Cortex of kidney (tissue), 1 donor: ENCODE results near the gene CNPY2.
A peak's percentile ranks its signal among the peaks of the same experiment; 100 is the strongest.
"Not testable (repeated sequence)": the region's sequence is repeated elsewhere in the genome, so short reads cannot be mapped to it uniquely, and the experiment has no call there.

ENCODE experiments used
- DNase-seq: peaks from one replicate; lab custom pipeline; 2025; lab: John Stamatoyannopoulos, UW

CNPY2 gene

GRCh38 chr12:56333679-56334489 is 18.1 kb upstream of the CNPY2 start, which contains the start of gene PAN2:
Gene PAN2, minus strand, starts transcription at chr12:56334000. Its CDS starts 906 bp downstream, at chr12:56333094.
- no peak for DNase-seq

GRCh38 chr12:56333197-56333678 is 17.4 kb upstream of the CNPY2 start:
- no peak for DNase-seq

GRCh38 chr12:56332512-56333196 is 16.9 kb upstream of the CNPY2 start:
- DNase-seq, result no peak

GRCh38 chr12:56330936-56331490 is 15.2 kb upstream of the CNPY2 start:
- DNase-seq, result no peak

- no peak for DNase-seq
Observed at GRCh38 chr12:56326533-56326932, 10.7 kb upstream of the CNPY2 start.

GRCh38 chr12:56326126-56326525 is 10.3 kb upstream of the CNPY2 start:
- DNase-seq, result no peak

GRCh38 chr12:56324206-56324605 is 8.4 kb upstream of the CNPY2 start:
- no peak for DNase-seq

GRCh38 chr12:56321610-56322009 is 5.8 kb upstream of the CNPY2 start:
- DNase-seq, result not testable (repeated sequence)

- no peak for DNase-seq
Observed at GRCh38 chr12:56321027-56321426, 5.2 kb upstream of the CNPY2 start.

- DNase-seq, result no peak
Observed at GRCh38 chr12:56317675-56318074, 1.9 kb upstream of the CNPY2 start.

GRCh38 chr12:56315249-56315621 is 553 bp downstream of the CNPY2 start:
- DNase-seq, result no peak

- no peak for DNase-seq
Observed at GRCh38 chr12:56311003-56311402, 4.8 kb downstream of the CNPY2 start.

GRCh38 chr12:56308714-56309113 is 7.1 kb downstream of the CNPY2 start:
- no peak for DNase-seq

- DNase-seq, result no peak
Observed at GRCh38 chr12:56307221-56307965, 8.4 kb downstream of the CNPY2 start.

- no peak for DNase-seq
Observed at GRCh38 chr12:56304872-56305590, 10.8 kb downstream of the CNPY2 start.

- DNase-seq, result no peak
Observed at GRCh38 chr12:56304276-56304675, 11.5 kb downstream of the CNPY2 start.

GRCh38 chr12:56300644-56301464 is 14.9 kb downstream of the CNPY2 start:
- no peak for DNase-seq

- DNase-seq, result peak; percentile 54
Observed at GRCh38 chr12:56299853-56300643, 15.7 kb downstream of the CNPY2 start, which contains the start of gene CS. Gene CS, minus strand, starts transcription at chr12:56300330. Its CDS starts 129 bp downstream, at chr12:56300201.

- no peak for DNase-seq
Observed at GRCh38 chr12:56299308-56299852, 16.4 kb downstream of the CNPY2 start.
